H1 (cell line): ENCODE data around the gene MBLAC1. TPM values are rescaled to one million over a fixed set of nuclear protein-coding genes. Genes with fewer than 3 reads are reported as not detected.

ENCODE experiments used
- ASH2L ChIP-seq: fragments of 200-600, 300-600 bp; sonication (generic); IDR thresholded peaks from one replicate; pipeline ENCODE4 v1.7.1; 2017; ENCODE audit warnings: low read length
- GTF2F1 ChIP-seq: IDR thresholded peaks from 2 replicates; pipeline ENCODE4 v1.6.1; 2012; ENCODE audit warnings: low read depth, low read length, improper control_type of control experiment, borderline replicate concordance
- HDAC2 ChIP-seq, 2 experiments: fragments of 300-600 bp in 1 of 2; sonication (generic) in 1 of 2; IDR thresholded peaks; 2 replicates each; pipeline ENCODE4 v1.6.1; 2011 to 2012; ENCODE audit warnings: low read depth in 2 of 2, low read length in 2 of 2, mild to moderate bottlenecking in 2 of 2, moderate library complexity in 2 of 2, borderline replicate concordance in 1 of 2, inconsistent platforms in 1 of 2
- KDM4A ChIP-seq: IDR thresholded peaks from one replicate; pipeline ENCODE4 v1.7.1; 2012; ENCODE audit warnings: low read depth, mild to moderate bottlenecking, moderate library complexity, low read length, inconsistent platforms; ENCODE audit not compliant: severe bottlenecking
- NANOG ChIP-seq: IDR thresholded peaks from 2 replicates; pipeline ENCODE4 v1.6.1; 2011; ENCODE audit warnings: low read length, low read depth, mild to moderate bottlenecking, inconsistent platforms; ENCODE audit not compliant: insufficient read depth, poor library complexity, severe bottlenecking
- POU5F1 ChIP-seq: IDR thresholded peaks from 2 replicates; pipeline ENCODE4 v1.6.1; 2011; ENCODE audit warnings: low read depth, mild to moderate bottlenecking, low read length, moderate library complexity
- SRF ChIP-seq: IDR thresholded peaks from 2 replicates; pipeline ENCODE4 v1.6.1; 2011; ENCODE audit warnings: mild to moderate bottlenecking, low read depth, low read length, moderate library complexity
- TCF12 ChIP-seq: IDR thresholded peaks from 2 replicates; pipeline ENCODE4 v1.6.1; 2011; ENCODE audit warnings: low read depth, mild to moderate bottlenecking, low read length
- YY1 ChIP-seq: IDR thresholded peaks from 2 replicates; pipeline ENCODE4 v1.6.1; 2011; ENCODE audit warnings: low read depth, mild to moderate bottlenecking, low read length
- polyA plus RNA-seq, 7 experiments: library from polyadenylated mRNA; depleted of rRNA in 3 of 7; stranded (reverse) in 5 of 7; unstranded in 2 of 7; fragments of >200 nt in 5 of 7; fragments of 200-250 nt in 2 of 7; gene quantifications; 1 replicate in 5 of 7; 2 replicates in 1 of 7; 4 replicates in 1 of 7; pipeline versions ENCODE4 v1.2.1 to v1.2.3, GENCODE V29; 2011 to 2013; ENCODE audit warnings: missing spikeins in 2 of 7, mixed read lengths in 2 of 7
- total RNA-seq: library from RNA; stranded (reverse); fragmentation: NEBNext Ultra II Directional; extraction: Animal tissue kit (Norgen Biotek cat#: 25700); gene quantifications from 2 replicates; pipeline ENCODE4 v1.2.1, GENCODE V29; 2021
- TF ChIP-seq, protein P1 (sequence below): fragments of 300-600 bp; sonication (generic); IDR thresholded peaks from 2 replicates; pipeline ENCODE4 v1.7.1; 2012; ENCODE audit warnings: low read length, moderate library complexity, mild to moderate bottlenecking, inconsistent platforms; ENCODE audit not compliant: insufficient replicate concordance

MBLAC1 gene
- total and polyA plus RNA-seq, 2 of the 8 experiments (the other 6 are each of a cell fraction or from before 2014, with no cell fraction given), result 1.00 to 1.7 TPM

DNA sequence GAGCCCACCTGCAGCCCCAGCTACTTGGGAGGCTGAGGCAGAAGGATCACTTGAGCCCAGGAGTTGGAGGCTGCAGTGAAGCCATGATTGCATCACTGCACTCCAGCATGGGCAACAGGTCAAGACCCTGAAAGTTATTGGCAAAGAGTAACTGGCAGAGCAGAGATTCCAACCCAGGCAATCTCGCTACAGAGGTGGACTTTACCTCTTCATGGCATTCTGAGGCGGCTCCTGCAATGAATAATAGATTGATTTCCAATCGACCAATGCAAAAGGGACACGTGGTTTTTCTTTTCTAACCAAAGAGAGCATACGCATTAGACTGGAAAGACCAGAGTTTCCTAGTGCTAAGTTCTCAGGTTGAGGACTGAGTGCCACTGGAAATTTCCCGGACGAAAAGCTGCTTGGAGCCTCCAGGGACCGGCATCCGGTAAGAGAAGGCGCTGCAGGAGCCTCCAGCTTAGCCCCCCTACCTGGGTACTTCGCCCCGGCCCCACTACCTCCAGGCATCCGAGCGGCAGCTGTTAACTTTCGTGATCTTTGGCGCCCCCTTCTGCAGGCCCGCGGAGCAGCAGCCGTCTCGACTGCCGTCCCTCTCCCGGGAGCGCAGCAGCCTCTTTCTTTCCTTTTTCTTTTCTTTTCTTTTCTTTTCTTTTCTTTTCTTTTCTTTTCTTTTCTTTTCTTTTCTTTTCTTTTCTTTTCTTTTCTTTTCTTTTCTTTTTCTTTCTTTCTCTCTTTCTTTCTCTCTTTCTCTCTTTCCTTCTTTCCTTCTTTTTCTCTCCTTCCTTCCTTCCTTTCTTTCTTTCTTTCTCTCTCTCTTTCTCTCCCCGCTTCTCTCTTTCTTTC is 4.1 kb downstream of the MBLAC1 start (continued):
- TF ChIP-seq, protein P1, sequence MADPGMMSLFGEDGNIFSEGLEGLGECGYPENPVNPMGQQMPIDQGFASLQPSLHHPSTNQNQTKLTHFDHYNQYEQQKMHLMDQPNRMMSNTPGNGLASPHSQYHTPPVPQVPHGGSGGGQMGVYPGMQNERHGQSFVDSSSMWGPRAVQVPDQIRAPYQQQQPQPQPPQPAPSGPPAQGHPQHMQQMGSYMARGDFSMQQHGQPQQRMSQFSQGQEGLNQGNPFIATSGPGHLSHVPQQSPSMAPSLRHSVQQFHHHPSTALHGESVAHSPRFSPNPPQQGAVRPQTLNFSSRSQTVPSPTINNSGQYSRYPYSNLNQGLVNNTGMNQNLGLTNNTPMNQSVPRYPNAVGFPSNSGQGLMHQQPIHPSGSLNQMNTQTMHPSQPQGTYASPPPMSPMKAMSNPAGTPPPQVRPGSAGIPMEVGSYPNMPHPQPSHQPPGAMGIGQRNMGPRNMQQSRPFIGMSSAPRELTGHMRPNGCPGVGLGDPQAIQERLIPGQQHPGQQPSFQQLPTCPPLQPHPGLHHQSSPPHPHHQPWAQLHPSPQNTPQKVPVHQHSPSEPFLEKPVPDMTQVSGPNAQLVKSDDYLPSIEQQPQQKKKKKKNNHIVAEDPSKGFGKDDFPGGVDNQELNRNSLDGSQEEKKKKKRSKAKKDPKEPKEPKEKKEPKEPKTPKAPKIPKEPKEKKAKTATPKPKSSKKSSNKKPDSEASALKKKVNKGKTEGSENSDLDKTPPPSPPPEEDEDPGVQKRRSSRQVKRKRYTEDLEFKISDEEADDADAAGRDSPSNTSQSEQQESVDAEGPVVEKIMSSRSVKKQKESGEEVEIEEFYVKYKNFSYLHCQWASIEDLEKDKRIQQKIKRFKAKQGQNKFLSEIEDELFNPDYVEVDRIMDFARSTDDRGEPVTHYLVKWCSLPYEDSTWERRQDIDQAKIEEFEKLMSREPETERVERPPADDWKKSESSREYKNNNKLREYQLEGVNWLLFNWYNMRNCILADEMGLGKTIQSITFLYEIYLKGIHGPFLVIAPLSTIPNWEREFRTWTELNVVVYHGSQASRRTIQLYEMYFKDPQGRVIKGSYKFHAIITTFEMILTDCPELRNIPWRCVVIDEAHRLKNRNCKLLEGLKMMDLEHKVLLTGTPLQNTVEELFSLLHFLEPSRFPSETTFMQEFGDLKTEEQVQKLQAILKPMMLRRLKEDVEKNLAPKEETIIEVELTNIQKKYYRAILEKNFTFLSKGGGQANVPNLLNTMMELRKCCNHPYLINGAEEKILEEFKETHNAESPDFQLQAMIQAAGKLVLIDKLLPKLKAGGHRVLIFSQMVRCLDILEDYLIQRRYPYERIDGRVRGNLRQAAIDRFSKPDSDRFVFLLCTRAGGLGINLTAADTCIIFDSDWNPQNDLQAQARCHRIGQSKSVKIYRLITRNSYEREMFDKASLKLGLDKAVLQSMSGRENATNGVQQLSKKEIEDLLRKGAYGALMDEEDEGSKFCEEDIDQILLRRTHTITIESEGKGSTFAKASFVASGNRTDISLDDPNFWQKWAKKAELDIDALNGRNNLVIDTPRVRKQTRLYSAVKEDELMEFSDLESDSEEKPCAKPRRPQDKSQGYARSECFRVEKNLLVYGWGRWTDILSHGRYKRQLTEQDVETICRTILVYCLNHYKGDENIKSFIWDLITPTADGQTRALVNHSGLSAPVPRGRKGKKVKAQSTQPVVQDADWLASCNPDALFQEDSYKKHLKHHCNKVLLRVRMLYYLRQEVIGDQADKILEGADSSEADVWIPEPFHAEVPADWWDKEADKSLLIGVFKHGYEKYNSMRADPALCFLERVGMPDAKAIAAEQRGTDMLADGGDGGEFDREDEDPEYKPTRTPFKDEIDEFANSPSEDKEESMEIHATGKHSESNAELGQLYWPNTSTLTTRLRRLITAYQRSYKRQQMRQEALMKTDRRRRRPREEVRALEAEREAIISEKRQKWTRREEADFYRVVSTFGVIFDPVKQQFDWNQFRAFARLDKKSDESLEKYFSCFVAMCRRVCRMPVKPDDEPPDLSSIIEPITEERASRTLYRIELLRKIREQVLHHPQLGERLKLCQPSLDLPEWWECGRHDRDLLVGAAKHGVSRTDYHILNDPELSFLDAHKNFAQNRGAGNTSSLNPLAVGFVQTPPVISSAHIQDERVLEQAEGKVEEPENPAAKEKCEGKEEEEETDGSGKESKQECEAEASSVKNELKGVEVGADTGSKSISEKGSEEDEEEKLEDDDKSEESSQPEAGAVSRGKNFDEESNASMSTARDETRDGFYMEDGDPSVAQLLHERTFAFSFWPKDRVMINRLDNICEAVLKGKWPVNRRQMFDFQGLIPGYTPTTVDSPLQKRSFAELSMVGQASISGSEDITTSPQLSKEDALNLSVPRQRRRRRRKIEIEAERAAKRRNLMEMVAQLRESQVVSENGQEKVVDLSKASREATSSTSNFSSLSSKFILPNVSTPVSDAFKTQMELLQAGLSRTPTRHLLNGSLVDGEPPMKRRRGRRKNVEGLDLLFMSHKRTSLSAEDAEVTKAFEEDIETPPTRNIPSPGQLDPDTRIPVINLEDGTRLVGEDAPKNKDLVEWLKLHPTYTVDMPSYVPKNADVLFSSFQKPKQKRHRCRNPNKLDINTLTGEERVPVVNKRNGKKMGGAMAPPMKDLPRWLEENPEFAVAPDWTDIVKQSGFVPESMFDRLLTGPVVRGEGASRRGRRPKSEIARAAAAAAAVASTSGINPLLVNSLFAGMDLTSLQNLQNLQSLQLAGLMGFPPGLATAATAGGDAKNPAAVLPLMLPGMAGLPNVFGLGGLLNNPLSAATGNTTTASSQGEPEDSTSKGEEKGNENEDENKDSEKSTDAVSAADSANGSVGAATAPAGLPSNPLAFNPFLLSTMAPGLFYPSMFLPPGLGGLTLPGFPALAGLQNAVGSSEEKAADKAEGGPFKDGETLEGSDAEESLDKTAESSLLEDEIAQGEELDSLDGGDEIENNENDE, result no peak
- TF ChIP-seq YY1 (no peak), NANOG (no peak), POU5F1 (no peak), HDAC2 (IDR thresholded peaks at IDR 0.05; ENCODE audit: borderline replicate concordance in 1 of 2, low read depth in 2 of 2, low read length in 2 of 2) (no peak), SRF (no peak), ASH2L (peak; percentile 25), KDM4A (no peak), GTF2F1 (no peak), TCF12 (peak; percentile 81; the same call in 1 of the 2 replicates)
